Loucy (cell line): Measurements from ENCODE around the gene SIK3.

Experiments
- CTCF ChIP-seq: fragments of 200-600 bp; sonication (generic); conservative IDR thresholded peaks from 2 replicates; pipeline ENCODE4 v1.5.1; 2014; ENCODE audit warnings: mild to moderate bottlenecking, antibody characterized with exemption, low read length
- EZH2phosphoT487 ChIP-seq: fragments of 200-600 bp; IDR thresholded peaks from 2 replicates; pipeline ENCODE4 v1.6.1; 2018; ENCODE audit warnings: antibody characterized with exemption, mild to moderate bottlenecking, moderate library complexity, borderline replicate concordance

GRCh38 chr11:116874251-116874650 lies 224.0 kb downstream of the SIK3 start:
- no peak for TF ChIP-seq CTCF
- TF ChIP-seq EZH2phosphoT487: no peak
